Measurements from ENCODE around the gene COL2A1. TPM values are rescaled to one million over a fixed set of nuclear protein-coding genes. Genes with fewer than 3 reads are reported as not detected.

The COL2A1 gene
- total RNA-seq, 4 donors from 2014 or later: not detected

- DNase-seq (ENCODE audit: low spot score in 2 of 2): no peak
- no peak for TF ChIP-seq POLR2A (IDR thresholded peaks at IDR 0.05)
- TF ChIP-seq CTCF (IDR thresholded peaks at IDR 0.05): no peak
- no peak for TF ChIP-seq POLR2AphosphoS5 (IDR thresholded peaks at IDR 0.05)
- no peak for TF ChIP-seq EP300 (IDR thresholded peaks at IDR 0.05)
- Histone ChIP-seq H3K27ac (no peak overlapping the region), H3K27me3 (no peaks in the 10 kb centered on the region), H3K4me1 (no peaks in the 10 kb centered on the region), H3K9me3 (no peaks in the 10 kb centered on the region), H3K4me3 (no peak overlapping the region), H3K36me3 (peaks cover 18% of the 10 kb centered on the region)
- WGBS: 59% methylated on average over 3 of the region's 3 CpGs
These were observed 36.1 kb upstream of the COL2A1 start for GRCh38 chr12:48040354-48040753.

- no peak overlapping the region for H3K4me3 ChIP-seq
- no peaks in the 10 kb centered on the region for H3K27me3 ChIP-seq
- peaks cover 6% of the 10 kb centered on the region for H3K36me3 ChIP-seq
- DNase-seq (ENCODE audit: low spot score in 2 of 2): no peak
- H3K27ac ChIP-seq: no peak overlapping the region
- no peaks in the 10 kb centered on the region for H3K9me3 ChIP-seq
- H3K4me1 ChIP-seq: no peaks in the 10 kb centered on the region
- TF ChIP-seq EP300 (IDR thresholded peaks at IDR 0.05) (no peak), CTCF (IDR thresholded peaks at IDR 0.05) (no peak), POLR2AphosphoS5 (IDR thresholded peaks at IDR 0.05) (no peak), POLR2A (IDR thresholded peaks at IDR 0.05) (no peak)
- WGBS: 83% methylated on average over 1 of the region's 1 CpG
These were observed 34.9 kb upstream of the COL2A1 start for GRCh38 chr12:48039151-48039550.

GRCh38 chr12:48038085-48038484 is 33.8 kb upstream of the COL2A1 start:
- no peak for TF ChIP-seq CTCF (IDR thresholded peaks at IDR 0.05)
- TF ChIP-seq POLR2AphosphoS5 (IDR thresholded peaks at IDR 0.05): no peak
- no peak for TF ChIP-seq POLR2A (IDR thresholded peaks at IDR 0.05)
- Histone ChIP-seq H3K4me3 (no peak overlapping the region), H3K27ac (no peak overlapping the region), H3K27me3 (no peaks in the 10 kb centered on the region), H3K9me3 (no peaks in the 10 kb centered on the region), H3K36me3 (no peaks in the 10 kb centered on the region), H3K4me1 (no peaks in the 10 kb centered on the region)
- DNase-seq (ENCODE audit: low spot score in 2 of 2): no peak
- WGBS: 73% methylated on average over 5 of the region's 5 CpGs

GRCh38 chr12:48037267-48037915 is 33.1 kb upstream of the COL2A1 start:
- Histone ChIP-seq H3K9me3 (no peaks in the 10 kb centered on the region), H3K27ac (no peak overlapping the region), H3K4me3 (no peak overlapping the region), H3K27me3 (no peaks in the 10 kb centered on the region), H3K36me3 (no peaks in the 10 kb centered on the region), H3K4me1 (no peaks in the 10 kb centered on the region)
- TF ChIP-seq POLR2A (IDR thresholded peaks at IDR 0.05) (no peak), CTCF (IDR thresholded peaks at IDR 0.05) (no peak), EP300 (IDR thresholded peaks at IDR 0.05) (no peak), POLR2AphosphoS5 (IDR thresholded peaks at IDR 0.05) (no peak)
- WGBS: 36% methylated on average over 9 of the region's 9 CpGs
- no peak for DNase-seq (ENCODE audit: low spot score in 2 of 2)

- H3K27ac ChIP-seq: no peak overlapping the region
- WGBS: 98% methylated on average over 4 of the region's 4 CpGs
- H3K9me3 ChIP-seq: no peaks in the 10 kb centered on the region
- no peaks in the 10 kb centered on the region for H3K4me1 ChIP-seq
- H3K4me3 ChIP-seq: no peak overlapping the region
- H3K36me3 ChIP-seq: no peaks in the 10 kb centered on the region
- no peak for DNase-seq (ENCODE audit: low spot score in 2 of 2)
- TF ChIP-seq CTCF (IDR thresholded peaks at IDR 0.05) (no peak), EP300 (IDR thresholded peaks at IDR 0.05) (no peak), POLR2A (IDR thresholded peaks at IDR 0.05) (no peak), POLR2AphosphoS5 (IDR thresholded peaks at IDR 0.05) (no peak)
- no peaks in the 10 kb centered on the region for H3K27me3 ChIP-seq
These were observed 32.5 kb upstream of the COL2A1 start for GRCh38 chr12:48036818-48037217.
